A549 (cell line): ENCODE data around the gene GOT1.

ENCODE experiments used
- BHLHE40 ChIP-seq: IDR thresholded peaks from 2 replicates; pipeline ENCODE4 v1.6.1; 2012; ENCODE audit warnings: low read depth, low read length, inconsistent platforms
- CEBPB ChIP-seq, 2 experiments: fragments of >200 bp in 1 of 2; sonication (Bioruptor Twin) in 1 of 2; formaldehyde crosslinking in 1 of 2; IDR thresholded peaks; 2 replicates each; pipeline ENCODE4 v1.6.1; 2012 to 2016
- CTCF ChIP-seq: fragments of >200 bp; sonication (Bioruptor Twin); formaldehyde crosslinking; IDR thresholded peaks from 3 replicates; pipeline ENCODE4 v1.5.1; 2016
- ESRRA ChIP-seq: fragments of 150-350 bp; IDR thresholded peaks from 2 replicates; pipeline ENCODE4 v1.6.1; 2014; ENCODE audit warnings: mild to moderate bottlenecking, low read length, borderline replicate concordance
- JUN ChIP-seq, 2 experiments: fragments of >200 bp; sonication (Bioruptor Twin); formaldehyde crosslinking; IDR thresholded peaks; 2 replicates in 1 of 2; 3 replicates in 1 of 2; pipeline ENCODE4 v1.6.1; 2016 to 2017
- MYC ChIP-seq: IDR thresholded peaks from 2 replicates; pipeline ENCODE4 v1.6.1; 2012; ENCODE audit warnings: mild to moderate bottlenecking, inconsistent platforms, low read length, improper control_type of control experiment, borderline replicate concordance
- NR3C1 ChIP-seq: fragments of >200 bp; sonication (Bioruptor Twin); formaldehyde crosslinking; IDR thresholded peaks from 3 replicates; pipeline ENCODE4 v1.6.1; 2017
- POLR2AphosphoS2 ChIP-seq: conservative IDR thresholded peaks from 2 replicates; pipeline ENCODE4 v1.6.1; 2012; ENCODE audit warnings: low read length, improper control_type of control experiment, inconsistent platforms
- USF2 ChIP-seq: fragments of 450-650 bp; IDR thresholded peaks from 2 replicates; pipeline ENCODE4 v1.6.1; 2014; ENCODE audit warnings: antibody characterized with exemption

- no peak for TF ChIP-seq ESRRA
- no peak for TF ChIP-seq BHLHE40
- no peak for TF ChIP-seq POLR2AphosphoS2
- no peak for TF ChIP-seq MYC
- no peak for TF ChIP-seq CTCF
- TF ChIP-seq NR3C1 = no peak
- no peak for TF ChIP-seq JUN (IDR thresholded peaks at IDR 0.05)
- TF ChIP-seq CEBPB (IDR thresholded peaks at IDR 0.05) = no peak
- no peak for TF ChIP-seq USF2
These were observed 18.9 kb downstream of the GOT1 start for GRCh38 chr10:99411546-99411945.
